Pons (tissue), 1 donor: ENCODE data around the gene PCDH11Y.
"Not testable (repeated sequence)": the region's sequence is repeated elsewhere in the genome, so short reads cannot be mapped to it uniquely, and the experiment has no call there.

Experiments used
- DNase-seq: peaks from one replicate; pipeline ENCODE4 v3.0.0-alpha.2; 2016; ENCODE audit warnings: low spot score

Gene PCDH11Y, protein sequence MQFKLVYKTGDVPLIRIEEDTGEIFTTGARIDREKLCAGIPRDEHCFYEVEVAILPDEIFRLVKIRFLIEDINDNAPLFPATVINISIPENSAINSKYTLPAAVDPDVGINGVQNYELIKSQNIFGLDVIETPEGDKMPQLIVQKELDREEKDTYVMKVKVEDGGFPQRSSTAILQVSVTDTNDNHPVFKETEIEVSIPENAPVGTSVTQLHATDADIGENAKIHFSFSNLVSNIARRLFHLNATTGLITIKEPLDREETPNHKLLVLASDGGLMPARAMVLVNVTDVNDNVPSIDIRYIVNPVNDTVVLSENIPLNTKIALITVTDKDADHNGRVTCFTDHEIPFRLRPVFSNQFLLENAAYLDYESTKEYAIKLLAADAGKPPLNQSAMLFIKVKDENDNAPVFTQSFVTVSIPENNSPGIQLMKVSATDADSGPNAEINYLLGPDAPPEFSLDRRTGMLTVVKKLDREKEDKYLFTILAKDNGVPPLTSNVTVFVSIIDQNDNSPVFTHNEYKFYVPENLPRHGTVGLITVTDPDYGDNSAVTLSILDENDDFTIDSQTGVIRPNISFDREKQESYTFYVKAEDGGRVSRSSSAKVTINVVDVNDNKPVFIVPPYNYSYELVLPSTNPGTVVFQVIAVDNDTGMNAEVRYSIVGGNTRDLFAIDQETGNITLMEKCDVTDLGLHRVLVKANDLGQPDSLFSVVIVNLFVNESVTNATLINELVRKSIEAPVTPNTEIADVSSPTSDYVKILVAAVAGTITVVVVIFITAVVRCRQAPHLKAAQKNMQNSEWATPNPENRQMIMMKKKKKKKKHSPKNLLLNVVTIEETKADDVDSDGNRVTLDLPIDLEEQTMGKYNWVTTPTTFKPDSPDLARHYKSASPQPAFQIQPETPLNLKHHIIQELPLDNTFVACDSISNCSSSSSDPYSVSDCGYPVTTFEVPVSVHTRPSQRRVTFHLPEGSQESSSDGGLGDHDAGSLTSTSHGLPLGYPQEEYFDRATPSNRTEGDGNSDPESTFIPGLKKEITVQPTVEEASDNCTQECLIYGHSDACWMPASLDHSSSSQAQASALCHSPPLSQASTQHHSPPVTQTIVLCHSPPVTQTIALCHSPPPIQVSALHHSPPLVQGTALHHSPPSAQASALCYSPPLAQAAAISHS (N-terminal part only)

DNA sequence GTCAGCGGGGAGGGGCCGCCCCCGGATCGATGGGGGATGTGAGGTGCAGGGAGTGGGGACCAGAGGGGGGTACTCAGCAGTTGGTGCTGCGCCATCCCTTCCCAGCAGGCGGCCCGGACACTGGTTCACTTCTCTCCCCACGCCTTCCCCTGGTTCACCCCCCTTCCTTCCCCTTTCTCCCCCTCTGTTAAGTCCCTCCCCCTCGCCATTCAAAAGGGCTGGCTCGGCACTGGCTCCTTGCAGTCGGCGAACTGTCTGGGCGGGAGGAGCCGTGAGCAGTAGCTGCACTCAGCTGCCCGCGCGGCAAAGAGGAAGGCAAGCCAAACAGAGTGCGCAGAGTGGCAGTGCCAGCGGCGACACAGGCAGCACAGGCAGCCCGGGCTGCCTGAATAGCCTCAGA is at the start of gene PCDH11Y:
Gene PCDH11Y (plus strand): TSS at position 240 of the 400 bp plus-strand sequence. CDS start 56,804 bp downstream, outside the sequence.
- DNase-seq, result peak; percentile 4

DNA sequence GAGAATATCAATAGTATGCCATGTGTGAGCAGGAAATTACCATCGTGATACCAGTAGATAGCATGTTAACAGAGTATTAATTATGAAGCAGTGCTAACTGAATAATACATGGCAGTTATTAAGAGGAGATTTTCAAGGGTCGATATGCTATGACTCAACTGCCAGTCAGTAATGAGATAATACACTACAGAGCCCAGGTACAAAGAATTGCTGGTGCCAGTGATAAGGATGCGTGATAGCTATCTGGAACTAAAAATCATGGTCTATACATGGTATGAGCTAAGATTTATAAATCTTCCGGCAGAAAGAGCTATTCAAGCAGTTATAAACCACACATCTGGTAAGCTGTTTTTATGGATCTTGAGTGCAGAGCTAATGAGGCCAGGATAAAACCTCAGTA is 32.2 kb upstream of the PCDH11Y start:
- not testable (repeated sequence) for DNase-seq

DNA sequence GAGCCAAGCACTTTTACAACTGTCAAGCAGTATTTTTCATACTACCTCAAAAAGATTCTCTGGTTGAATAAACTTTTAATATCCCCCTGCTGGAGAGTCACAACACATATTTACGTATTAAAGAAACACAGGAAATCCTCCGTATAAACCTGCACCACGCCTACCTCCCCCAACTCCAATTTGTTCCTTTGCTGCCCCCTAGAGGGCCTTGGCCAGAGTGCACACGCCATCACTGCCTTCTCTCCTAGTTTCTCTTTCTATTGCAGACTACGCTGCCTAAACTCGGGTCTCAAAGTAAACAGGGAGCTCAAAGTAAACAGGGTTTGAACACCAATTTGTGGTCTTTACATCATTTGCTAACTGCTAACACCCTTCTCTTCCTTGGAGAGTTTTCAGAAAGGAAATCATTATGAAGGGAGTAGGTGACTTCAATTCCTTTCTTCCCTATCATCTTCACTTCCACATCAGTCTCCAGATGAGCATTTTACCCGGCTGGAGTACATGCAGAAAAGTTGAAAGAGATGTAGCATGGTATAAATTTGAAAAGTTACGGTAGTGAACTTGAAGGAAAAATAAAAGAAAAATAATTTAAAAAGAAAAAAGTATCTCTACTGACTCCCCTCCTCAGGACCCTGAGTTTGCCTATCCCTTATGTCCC is 8.2 kb upstream of the PCDH11Y start:
- DNase-seq, result not testable (repeated sequence)

DNA sequence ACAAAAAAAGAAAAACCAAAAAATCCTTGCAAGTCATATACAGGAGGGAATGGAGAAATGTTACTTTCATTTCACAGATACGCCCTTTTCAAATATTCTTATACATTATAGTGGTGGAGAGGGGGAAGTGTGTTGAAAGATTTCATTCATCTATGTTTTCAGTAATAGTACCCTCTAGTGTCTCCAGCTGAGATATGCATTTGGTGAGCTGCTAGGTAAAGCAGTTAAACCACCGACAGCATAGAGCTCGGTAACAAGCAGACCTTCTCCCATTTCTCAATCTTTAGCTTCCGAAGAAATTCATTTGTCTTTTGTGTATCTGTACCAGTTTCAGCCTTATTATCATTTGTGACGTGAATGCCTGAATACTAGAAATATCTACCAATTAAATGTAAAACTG is 5.2 kb upstream of the PCDH11Y start:
- DNase-seq, result not testable (repeated sequence)

DNA sequence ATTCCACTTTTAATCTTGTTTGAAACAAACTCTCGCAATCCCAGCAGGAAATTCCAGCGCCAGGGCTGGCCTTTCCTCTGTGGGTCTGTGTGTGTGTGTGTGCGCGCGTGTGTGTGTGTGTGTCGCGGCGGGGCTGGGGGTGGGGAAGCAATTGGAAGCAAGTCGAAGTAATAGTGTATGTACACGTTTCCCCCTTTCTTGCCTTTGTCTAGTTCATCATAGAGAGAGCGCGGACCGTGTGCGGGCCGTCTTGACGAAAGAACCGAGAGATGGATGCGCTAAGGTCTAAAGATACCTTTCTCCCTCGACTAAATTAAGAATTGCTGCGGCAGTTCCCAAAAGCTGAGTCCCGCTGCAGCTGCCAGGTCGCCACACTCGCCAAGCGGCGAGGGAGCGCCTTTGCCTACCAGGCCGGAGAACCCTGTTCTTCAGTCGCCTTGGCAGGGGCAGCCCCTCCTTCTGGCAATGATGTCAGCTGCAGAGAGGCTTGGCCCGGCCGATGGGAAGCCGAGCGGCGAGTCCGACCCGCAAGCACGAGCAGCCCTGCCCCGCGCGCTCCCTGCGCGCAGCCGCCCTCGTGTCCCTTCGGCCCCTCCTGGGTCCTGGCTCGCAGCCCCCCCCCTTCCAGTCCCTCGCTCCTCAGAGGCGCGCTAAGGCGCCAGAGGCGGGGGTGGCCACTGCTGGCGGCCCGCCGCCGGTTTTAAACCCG is 2.5 kb downstream of the PCDH11Y start:
- not testable (repeated sequence) for DNase-seq

DNA sequence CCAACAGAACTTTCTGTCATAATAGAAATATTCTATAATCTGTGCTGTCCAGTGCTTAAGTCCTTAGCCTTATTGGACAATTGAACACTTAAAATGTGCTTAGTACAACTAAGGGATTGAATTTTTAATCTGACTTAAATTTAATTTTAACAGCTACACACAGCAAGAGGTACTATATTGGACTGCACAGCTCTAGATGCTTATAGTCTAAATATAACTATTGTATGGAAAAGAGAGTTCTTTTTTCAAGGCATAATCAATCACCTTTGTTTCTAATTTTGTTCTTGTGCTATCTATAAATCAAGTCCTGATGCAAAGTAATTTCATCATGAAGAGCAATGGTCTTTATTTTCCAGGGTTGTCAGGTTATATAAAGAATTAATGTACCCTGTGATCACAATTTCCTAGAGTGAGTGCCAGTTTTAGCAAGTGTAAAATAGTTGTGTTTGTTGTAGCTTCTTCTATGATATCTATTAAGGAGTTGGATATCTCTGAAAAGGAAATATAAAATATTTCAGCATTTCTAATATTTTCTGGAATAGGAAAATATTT is 39.0 kb downstream of the PCDH11Y start:
- not testable (repeated sequence) for DNase-seq

DNA sequence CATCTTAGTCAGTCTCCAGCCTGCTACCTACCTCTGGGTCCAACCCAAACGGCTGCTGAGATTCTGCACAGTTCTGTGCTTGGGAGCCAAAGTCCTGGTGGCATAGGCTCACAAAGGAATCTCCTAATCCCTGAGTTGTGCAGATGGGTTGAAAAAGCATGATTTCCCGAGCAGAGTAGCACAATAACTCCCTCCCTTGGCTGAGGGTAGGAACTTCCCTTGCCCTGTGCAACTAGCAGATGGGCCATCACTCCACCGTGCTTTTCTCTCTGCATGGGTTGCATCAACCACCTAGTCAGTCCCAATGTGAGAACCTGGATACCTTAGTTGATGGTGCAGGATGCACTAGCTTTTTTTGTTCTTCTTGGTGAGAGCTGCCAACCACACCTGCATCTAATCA is 82.9 kb downstream of the PCDH11Y start:
- DNase-seq, result not testable (repeated sequence)

DNA sequence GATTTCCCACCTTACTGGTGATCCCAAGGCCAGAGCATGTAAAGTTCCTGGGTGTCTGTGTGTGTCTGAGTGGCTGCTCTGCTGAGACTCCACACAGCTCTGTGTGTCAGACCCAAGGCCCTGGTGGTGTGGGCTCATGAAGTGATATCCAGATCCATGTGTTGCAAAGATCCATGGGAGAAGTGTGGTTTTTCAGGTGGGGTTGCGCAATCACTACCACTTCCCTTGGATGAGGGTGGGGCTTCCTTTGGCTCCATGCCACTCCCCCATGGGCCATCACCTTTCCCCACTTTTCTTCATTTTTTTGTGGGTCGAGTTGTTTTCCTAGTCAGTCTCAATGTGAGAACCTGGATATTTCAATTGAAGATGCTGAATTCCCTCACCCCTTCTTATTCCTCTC is 182.9 kb downstream of the PCDH11Y start:
- not testable (repeated sequence) for DNase-seq

DNA sequence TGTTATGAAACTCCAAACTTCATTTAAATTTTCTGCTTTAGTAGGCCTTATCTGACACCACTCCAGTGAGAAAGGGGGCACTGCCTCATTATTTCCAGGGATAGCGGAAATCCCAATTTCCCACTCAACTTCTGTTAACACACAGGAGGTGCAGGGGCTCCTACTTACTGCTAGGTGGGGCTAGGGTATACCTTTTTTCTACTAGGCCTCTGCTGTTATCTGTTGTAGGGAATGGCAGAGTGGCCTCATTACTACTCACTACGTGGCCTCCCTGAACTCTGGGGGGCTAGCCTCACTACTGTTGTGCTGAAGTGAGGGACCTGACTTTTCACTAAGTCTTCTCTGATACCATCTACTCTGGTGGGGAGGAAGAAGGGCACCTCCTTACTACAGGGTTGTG is 215.0 kb downstream of the PCDH11Y start:
- DNase-seq, result not testable (repeated sequence)

DNA sequence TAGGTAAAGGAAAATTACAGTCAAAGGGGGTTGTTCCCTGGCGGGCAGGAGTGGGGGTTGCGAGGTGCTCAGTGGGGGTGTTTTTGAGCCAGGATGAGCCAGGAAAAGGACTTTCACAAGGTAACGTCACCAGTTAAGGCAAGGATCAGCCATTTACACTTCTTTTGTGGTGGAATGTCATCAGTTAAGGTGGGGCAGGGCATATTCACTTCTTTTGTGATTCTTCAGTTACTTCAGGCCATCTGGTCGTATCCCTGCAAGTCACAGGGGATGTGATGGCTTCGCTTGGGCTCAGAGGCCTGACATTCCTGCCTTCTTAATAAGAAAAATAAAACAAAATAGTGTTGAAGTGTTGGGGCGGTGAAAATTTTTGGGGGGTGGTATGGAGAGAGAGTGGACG is 324.8 kb downstream of the PCDH11Y start:
- DNase-seq, result not testable (repeated sequence)

DNA sequence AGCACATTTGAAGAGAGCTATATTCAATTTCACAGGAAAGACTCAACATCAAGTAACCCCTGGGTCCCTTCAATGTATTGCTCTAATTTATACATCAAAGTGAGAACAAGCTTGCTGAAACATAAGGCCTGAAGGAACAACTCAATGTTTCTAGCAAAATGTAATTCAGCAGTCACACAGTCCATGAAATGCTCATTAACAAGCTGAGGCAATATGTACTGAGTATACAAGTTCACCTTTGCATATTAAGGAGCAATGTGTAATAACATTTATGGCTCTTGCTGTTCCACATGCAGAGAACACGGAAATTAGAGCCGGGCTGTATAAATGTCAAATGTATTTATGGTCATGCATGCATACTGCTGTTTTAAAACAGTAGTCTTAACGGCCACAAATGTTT is 342.1 kb downstream of the PCDH11Y start:
- DNase-seq, result not testable (repeated sequence)

DNA sequence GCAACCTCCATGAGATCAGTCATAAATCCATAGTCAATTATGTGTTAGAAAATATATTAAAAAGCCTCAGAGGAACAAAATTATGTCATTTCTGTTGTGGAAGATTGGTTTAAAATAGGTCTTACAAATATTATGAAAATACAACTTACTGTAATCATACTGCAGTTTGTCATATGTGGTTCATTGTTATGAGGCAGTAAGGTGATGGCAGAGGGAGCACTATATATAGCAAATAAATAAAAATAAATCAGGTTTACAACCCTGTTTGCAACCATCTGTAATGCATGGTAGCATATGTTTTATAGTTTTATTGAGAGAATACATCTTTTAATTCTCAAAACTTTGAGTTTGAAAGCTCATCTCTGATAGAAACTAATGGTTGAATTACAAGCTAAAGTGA is 543.6 kb downstream of the PCDH11Y start:
- DNase-seq, result not testable (repeated sequence)

DNA sequence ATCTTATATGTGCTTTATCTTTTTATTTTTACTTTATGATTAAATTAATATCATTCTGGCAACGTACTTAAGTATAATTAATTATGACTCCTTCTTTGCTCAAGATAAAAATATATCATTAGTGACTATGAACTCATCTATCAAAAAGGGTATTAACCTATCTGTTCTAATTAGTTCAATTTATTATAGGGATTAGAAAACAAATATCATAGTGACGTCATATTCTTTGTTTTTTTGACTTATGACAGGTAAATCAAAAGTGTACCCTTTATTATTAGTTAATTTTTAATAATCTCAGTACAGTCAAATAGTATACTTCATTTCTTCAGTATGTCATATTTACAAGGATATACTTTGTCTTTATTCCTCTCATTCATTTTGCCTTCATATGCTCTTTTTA is 638.5 kb downstream of the PCDH11Y start:
- DNase-seq, result not testable (repeated sequence)

DNA sequence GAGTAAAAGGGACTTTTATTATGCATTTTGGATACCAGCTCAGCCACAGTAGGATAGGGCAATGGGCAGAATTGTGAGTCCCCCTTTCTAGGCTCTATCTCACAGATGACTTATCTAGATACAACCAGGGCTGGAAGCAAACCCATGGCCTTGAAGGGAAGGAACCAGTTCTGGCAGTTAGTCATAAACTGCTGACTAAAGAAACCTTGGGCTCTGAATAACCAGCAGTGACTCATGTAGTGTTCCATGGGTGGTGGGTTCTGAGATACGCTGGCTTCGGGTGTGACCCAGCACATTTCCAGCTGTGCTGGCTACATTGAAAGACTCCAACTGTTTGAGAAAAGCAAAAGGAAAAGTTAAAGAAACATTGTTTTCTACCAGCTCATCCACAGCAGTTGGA is 679.2 kb downstream of the PCDH11Y start:
- DNase-seq, result not testable (repeated sequence)

DNA sequence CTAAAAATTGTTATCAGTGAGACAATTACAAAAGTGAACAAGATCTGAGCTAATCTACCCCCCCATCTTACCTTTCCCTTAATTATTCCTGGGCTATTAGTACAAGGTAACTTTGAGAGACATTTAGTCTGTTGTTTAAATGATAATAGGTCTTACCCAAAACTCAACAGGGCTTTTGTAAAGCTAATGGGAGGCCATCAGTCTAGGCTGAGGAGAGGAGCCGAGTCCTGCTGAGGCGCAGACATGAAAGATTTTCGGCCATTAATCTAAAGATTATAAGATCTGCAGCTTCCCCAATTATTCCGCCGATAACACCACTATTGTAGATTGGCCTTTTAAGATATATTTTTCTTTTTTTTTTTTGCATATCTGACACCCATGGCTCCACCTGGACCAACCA is 708.6 kb downstream of the PCDH11Y start:
- DNase-seq, result not testable (repeated sequence)

DNA sequence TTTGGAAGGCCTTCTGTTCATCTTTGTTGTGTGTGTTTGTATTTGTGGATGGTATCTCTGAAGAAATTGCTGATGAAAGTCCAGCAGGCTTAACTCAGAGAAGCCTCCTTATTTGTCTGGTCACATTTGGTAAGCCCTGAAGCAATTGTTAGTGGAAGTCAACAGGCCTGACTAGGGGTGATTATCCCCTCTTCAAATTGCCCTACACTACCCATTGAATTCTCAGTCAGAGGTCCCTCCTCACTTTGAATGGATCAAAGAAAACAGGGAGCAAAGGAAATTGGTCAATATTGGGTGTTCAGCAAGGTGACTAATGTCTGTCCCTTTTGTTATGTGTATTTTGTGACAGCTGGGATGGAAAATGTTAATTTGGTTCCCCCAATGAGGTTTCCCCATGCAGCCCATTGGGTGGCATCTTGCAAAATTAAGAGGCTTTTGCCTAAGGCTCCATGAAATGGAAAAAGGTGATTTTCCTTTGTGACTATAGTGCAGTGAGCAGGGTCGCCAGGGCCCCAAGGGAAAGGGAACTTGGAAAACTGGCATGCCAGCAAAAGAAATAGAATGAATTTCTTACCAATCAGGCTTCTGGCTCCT is 709.8 kb downstream of the PCDH11Y start:
- not testable (repeated sequence) for DNase-seq

DNA sequence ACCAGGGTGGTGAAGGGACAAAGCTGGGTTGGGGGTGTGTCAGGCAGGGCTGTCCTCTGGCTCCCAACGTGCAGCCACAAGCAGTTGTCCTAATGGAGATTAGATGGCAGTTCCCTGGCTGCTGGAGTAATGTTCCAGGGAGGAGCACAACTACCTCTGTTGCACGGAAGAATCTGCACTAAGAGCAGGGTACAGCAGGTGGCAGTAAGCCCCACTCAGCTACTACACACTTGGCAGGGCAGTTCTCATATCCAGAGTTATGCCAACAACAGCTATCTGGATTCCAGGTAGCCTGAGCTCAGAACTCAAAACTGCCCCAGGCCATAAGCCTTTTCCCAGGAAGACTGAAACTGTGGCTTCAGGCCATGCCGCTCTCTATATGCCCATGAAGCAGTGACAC is 761.3 kb downstream of the PCDH11Y start:
- DNase-seq, result not testable (repeated sequence)

DNA sequence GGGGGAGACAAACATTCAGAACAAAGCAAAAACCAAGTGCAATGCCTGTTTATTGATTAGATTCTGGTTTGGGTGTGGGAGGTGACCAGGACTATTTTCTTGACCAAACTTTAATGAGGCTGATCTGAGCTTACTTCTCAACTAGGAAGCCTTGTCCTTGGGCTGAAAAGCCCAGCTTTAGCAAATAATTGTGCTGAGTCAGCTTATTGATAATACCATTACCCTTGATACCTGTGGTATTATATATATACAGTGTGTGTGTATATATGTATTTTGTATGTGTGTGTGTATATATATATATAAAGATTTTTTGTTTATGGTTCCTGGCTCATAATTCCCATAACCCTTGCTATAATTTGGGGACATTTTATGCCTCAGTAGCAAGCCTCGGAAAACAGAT is 776.4 kb downstream of the PCDH11Y start:
- not testable (repeated sequence) for DNase-seq
